Thyroid gland (tissue), 4 donors: ENCODE results near the gene GOPC. TPM values are rescaled to one million over a fixed set of nuclear protein-coding genes. Genes with fewer than 3 reads are reported as not detected.

Experiments
- DNase-seq, 2 donors: peaks; one replicate each; pipeline ENCODE4 v3.0.0-alpha.2; 2019
- H3K27ac ChIP-seq, 3 donors: fragments of 200-600 bp; sonication (generic); 1 replicate in 2 of 3; 2 replicates in 1 of 3; pipeline ENCODE4 v1.5.1; 2016 to 2019; ENCODE audit warnings: mild to moderate bottlenecking in 1 of 3, moderate library complexity in 1 of 3
- H3K27me3 ChIP-seq: fragments of 200-600 bp; sonication (generic); one replicate; pipeline ENCODE4 v1.5.1; 2019
- H3K36me3 ChIP-seq, 2 donors: fragments of 200-600 bp; sonication (generic); one replicate each; pipeline ENCODE4 v1.5.1; 2016 to 2019
- H3K4me1 ChIP-seq, 2 donors: fragments of 200-600 bp; sonication (generic); one replicate each; pipeline ENCODE4 v1.5.1; 2017 to 2019
- H3K4me3 ChIP-seq, 3 donors: fragments of 200-600 bp; sonication (generic); replicated peaks in 1 of 3; 1 replicate in 2 of 3; 2 replicates in 1 of 3; pipeline ENCODE4 v1.5.1; 2016; ENCODE audit warnings: mild to moderate bottlenecking in 1 of 3
- H3K9me3 ChIP-seq: fragments of 200-600 bp; sonication (generic); one replicate; pipeline ENCODE4 v1.5.1; 2017
- CTCF ChIP-seq, 6 experiments: fragments of 200-600 bp in 3 of 6; fragments of 450-650 bp in 3 of 6; sonication (generic) in 3 of 6; IDR thresholded peaks; one replicate each; pipeline ENCODE4 v1.5.1; 2016 to 2019; ENCODE audit warnings: antibody characterized with exemption in 6 of 6, mild to moderate bottlenecking in 2 of 6, inconsistent platforms in 1 of 6, moderate library complexity in 1 of 6
- POLR2A ChIP-seq, 2 donors: fragments of 450-650 bp; IDR thresholded peaks; one replicate each; pipeline ENCODE4 v1.6.1; 2017; ENCODE audit warnings: antibody characterized with exemption in 2 of 2, mild to moderate bottlenecking in 2 of 2, moderate library complexity in 1 of 2
- WGBS, 2 donors: methylation state at CpG; one replicate each; pipeline ENCODE4 v1.1.5; 2017; 5-methylcytosine and 5-hydroxymethylcytosine counted together
- intact Hi-C: fragments of 100-400 bp; cut with DNase I; formaldehyde crosslinking; loops from one replicate; pipeline ENCODE4 v1.15.1; 2023
- total RNA-seq, 4 donors: library from RNA; depleted of rRNA; stranded (reverse); fragments of >200 nt; gene quantifications; one replicate each; pipeline ENCODE4 v1.2.3, GENCODE V29; 2016

The GOPC gene
- total RNA-seq, 4 donors from 2014 or later, result 37.9 to 49.5 (median 41.7) TPM

DNA sequence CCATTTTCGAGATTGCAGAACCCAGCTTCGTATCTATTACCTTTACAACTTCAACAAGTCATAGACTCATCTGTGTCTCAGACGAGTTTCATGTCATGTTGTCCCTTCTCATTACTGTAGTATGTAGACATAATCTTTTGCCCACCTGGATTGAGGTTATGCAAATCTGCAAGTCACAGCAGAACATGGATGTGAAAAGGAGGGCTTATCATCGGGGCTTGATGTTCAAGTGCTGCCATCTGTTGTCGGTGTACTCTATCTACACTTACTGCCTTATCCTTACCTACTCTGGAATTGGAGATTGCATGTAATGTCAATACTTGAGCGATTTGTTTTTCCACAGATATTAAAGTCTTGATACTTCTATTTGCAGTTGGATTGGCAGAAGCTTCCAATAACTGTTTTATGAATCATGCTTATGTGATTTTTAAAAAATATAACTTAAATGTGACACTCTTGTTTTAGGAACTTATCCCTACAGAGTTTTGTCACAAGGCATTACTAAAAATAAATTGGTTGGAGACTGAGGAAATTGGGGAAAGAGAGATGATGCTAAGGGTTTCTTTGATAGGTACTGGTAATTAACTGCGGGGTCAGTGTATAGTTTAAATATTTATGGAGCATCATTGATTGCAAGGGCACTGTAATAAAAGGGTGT is 3.0 kb upstream of the GOPC start:
- Histone ChIP-seq H3K4me1 (peaks cover 6 to 7% of the 10 kb centered on the region in 2 donors), H3K9me3 (no peaks in the 10 kb centered on the region), H3K27me3 (no peaks in the 10 kb centered on the region), H3K4me3 (no peak overlapping the region), H3K27ac (no peak overlapping the region), H3K36me3 (no peaks in the 10 kb centered on the region)
- TF ChIP-seq POLR2A (IDR thresholded peaks at IDR 0.05), result no peak
- TF ChIP-seq CTCF (IDR thresholded peaks at IDR 0.05), result peak in 5 of 6 experiments; percentile 22 to 87 (median 78)
- intact Hi-C loops, result loop anchor here (5.0 to 10.0 kb wide), 2 partner anchors 153 to 260 kb away; no protein-coding TSS in a partner anchor
- peak; percentile 49 to 51 for DNase-seq
- 30 to 32% methylated on average over 7 of the region's 7 CpGs for WGBS, 2 donors

GRCh38 chr6:117603821-117604220 is 1.5 kb upstream of the GOPC start:
- WGBS, 2 donors, result 92 to 94% methylated on average over 2 of the region's 2 CpGs
- intact Hi-C loops, result loop anchor here (10.0 kb wide), 1 partner anchor 259 kb away; no protein-coding TSS in a partner anchor

DNA sequence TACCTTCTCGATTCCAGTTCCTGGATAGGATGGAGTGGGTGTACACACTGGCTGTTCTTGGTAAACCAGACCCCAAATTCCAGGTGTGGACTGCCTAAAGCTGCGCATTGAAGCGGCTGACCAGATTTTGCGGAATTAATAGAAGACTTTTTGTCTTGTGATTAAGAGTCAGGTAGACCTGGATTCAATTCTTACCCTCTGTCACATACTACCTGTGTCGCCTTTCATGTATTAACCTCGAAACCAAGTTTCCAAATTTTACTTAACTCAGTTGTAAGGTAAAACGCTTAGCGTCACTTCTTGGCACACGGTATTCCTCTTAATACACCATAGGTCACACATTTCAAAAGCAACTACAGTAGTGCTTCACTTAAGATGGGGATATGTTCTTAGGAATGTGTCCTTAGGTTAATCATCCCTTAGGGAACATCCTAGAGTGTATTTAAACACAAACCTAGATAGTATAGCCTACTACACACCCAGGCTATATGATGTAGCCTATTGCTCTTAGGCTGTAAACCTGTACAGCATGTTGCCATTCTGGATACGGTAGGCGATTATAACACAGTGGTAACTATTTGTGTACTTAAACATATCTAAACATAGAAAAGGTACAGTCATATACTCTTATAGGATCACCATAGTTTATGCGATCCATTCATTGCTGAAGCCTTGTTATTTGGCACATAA is 733 bp upstream of the GOPC start:
- no peak for TF ChIP-seq POLR2A (IDR thresholded peaks at IDR 0.05)
- TF ChIP-seq CTCF (IDR thresholded peaks at IDR 0.05), result no peak
- intact Hi-C loops, result loop anchor here (10.0 kb wide), 1 partner anchor 258 kb away; no protein-coding TSS in a partner anchor
- no peak for DNase-seq
- 50 to 53% methylated on average over 12 of the region's 12 CpGs for WGBS, 2 donors
- no peaks in the 10 kb centered on the region for H3K27me3 ChIP-seq
- H3K4me3 ChIP-seq, result peak overlapping the region; percentile 15 to 92 (median 49)
- no peaks in the 10 kb centered on the region for H3K36me3 ChIP-seq
- peak overlapping the region; percentile 82 to 94 (median 90) for H3K27ac ChIP-seq
- no peaks in the 10 kb centered on the region for H3K9me3 ChIP-seq
- H3K4me1 ChIP-seq, result peaks cover 9 to 18% of the 10 kb centered on the region in 2 donors

More at GRCh38 chr6:117603821-117604220, 1.5 kb upstream of the GOPC start:
- Histone ChIP-seq H3K36me3 (no peaks in the 10 kb centered on the region), H3K27me3 (no peaks in the 10 kb centered on the region), H3K4me1 (peaks cover 9 to 18% of the 10 kb centered on the region in 2 donors), H3K9me3 (no peaks in the 10 kb centered on the region), H3K4me3 (no peak overlapping the region), H3K27ac (no peak overlapping the region)
- TF ChIP-seq CTCF (IDR thresholded peaks at IDR 0.05) (no peak), POLR2A (IDR thresholded peaks at IDR 0.05) (no peak)
- no peak for DNase-seq

GRCh38 chr6:117601811-117602150 is 530 bp downstream of the GOPC start:
- Histone ChIP-seq H3K27me3 (no peaks in the 10 kb centered on the region), H3K36me3 (no peaks in the 10 kb centered on the region), H3K9me3 (no peaks in the 10 kb centered on the region), H3K4me3 (peak overlapping the region; percentile 11 to 93 (median 92)), H3K4me1 (peaks cover 9 to 18% of the 10 kb centered on the region in 2 donors), H3K27ac (peak overlapping the region; percentile 67 to 94 (median 90))
- no peak for TF ChIP-seq POLR2A (IDR thresholded peaks at IDR 0.05)
- TF ChIP-seq CTCF (IDR thresholded peaks at IDR 0.05), result no peak
- intact Hi-C loops, result loop anchor here (10.0 kb wide), 1 partner anchor 257 kb away; no protein-coding TSS in a partner anchor
- peak in 1 of 2 donors; percentile 13 for DNase-seq
- 2 to 3% methylated on average over 9 of the region's 12 CpGs for WGBS, 2 donors
